HCT116 (cell line): ENCODE results near the gene MYH14. TPM values are rescaled to one million over a fixed set of nuclear protein-coding genes. Genes with fewer than 3 reads are reported as not detected.

Experiments used
- ATAC-seq: fragments of 200-7000 bp; cut with Tn5 transposase; 2 replicates; pipeline ENCODE4 v1.9.1; 2020; ENCODE audit warnings: mild to moderate bottlenecking, moderate library complexity
- BruUV-seq: library from RNA; stranded (reverse); fragments of 400-500 nt; replicated peaks from 2 replicates; lab custom pipeline; 2021; lab: Mats Ljungman, UMichigan
- CTCF ChIA-PET: fragments of 300-600 bp; sonication (Branson Sonifier 250); formaldehyde crosslinking; loops from one replicate; lab custom pipeline; 2021; ENCODE audit warnings: antibody characterized with exemption; lab: Charles Lee
- POLR2A ChIA-PET: fragments of 300-600, 350-600 bp; sonication (Branson Sonifier 250); formaldehyde crosslinking; loops from one replicate; lab custom pipeline; 2021; ENCODE audit warnings: antibody characterized with exemption; lab: Charles Lee
- RAD21 ChIA-PET, 2 experiments: fragments of 300-600 bp; sonication (Branson Sonifier 250); formaldehyde crosslinking; loops; one replicate each; lab custom pipeline; 2023; ENCODE audit warnings: low total read pairs in 2 of 2; ENCODE audit not compliant: uncharacterized antibody in 2 of 2, unreplicated experiment in 2 of 2, low non-redundant PET in 1 of 2; lab: Charles Lee
- DNase-seq: peaks from one replicate; pipeline ENCODE4 v3.0.0-alpha.2; 2010; ENCODE audit warnings: low read depth, low spot score
- H2AFZ ChIP-seq: fragments of 200-600 bp; shearing (Covaris generic), sonication (generic); 2 replicates; pipeline ENCODE4 v1.6.1; 2017; ENCODE audit warnings: low read depth, mixed run types, mixed read lengths, antibody characterized with exemption, low read length; ENCODE audit not compliant: poor library complexity, severe bottlenecking
- H3K27ac ChIP-seq: 2 replicates; pipeline ENCODE4 v1.5.1; 2012; ENCODE audit warnings: low read depth, low read length
- H3K27me3 ChIP-seq: fragments of 200-600 bp; sonication (generic); 2 replicates; pipeline ENCODE4 v1.6.1; 2016; ENCODE audit warnings: mixed run types, low read length, mixed read lengths; ENCODE audit not compliant: insufficient read depth
- H3K36me3 ChIP-seq, 2 experiments: fragments of 200-500 bp in 1 of 2; fragments of 200-600 bp in 1 of 2; sonication (Bioruptor generic) in 1 of 2; sonication (generic) in 1 of 2; 2 replicates each; pipeline versions ENCODE4 v1.5.1 to v1.6.1; 2014 to 2016; ENCODE audit warnings: low read length in 2 of 2, inconsistent platforms in 1 of 2, mixed read lengths in 1 of 2, mixed run types in 1 of 2; ENCODE audit not compliant: insufficient read depth in 2 of 2, control insufficient read depth in 1 of 2
- H3K4me1 ChIP-seq, 2 experiments: fragments of 200-600 bp in 1 of 2; sonication (generic) in 1 of 2; 2 replicates each; pipeline versions ENCODE4 v1.5.1 to v1.6.1; 2012 to 2017; ENCODE audit warnings: low read length in 2 of 2, inconsistent platforms in 1 of 2, mild to moderate bottlenecking in 1 of 2, mixed read lengths in 1 of 2, mixed run types in 1 of 2, moderate library complexity in 1 of 2; ENCODE audit not compliant: insufficient read depth in 2 of 2, control insufficient read depth in 1 of 2
- H3K4me2 ChIP-seq: fragments of 200-600 bp; sonication (generic); 2 replicates; pipeline ENCODE4 v1.6.1; 2017; ENCODE audit warnings: mixed run types, low read length, mixed read lengths
- H3K4me3 ChIP-seq, 2 experiments: fragments of 200-600 bp in 1 of 2; sonication (generic) in 1 of 2; replicated peaks in 1 of 2; 2 replicates each; pipeline ENCODE4 v1.5.1; 2011 to 2016; ENCODE audit warnings: low read length in 2 of 2, control low read depth in 1 of 2, low read depth in 1 of 2, mild to moderate bottlenecking in 1 of 2, mixed read lengths in 1 of 2, mixed run types in 1 of 2
- H3K79me2 ChIP-seq: fragments of 200-600 bp; sonication (generic); 2 replicates; pipeline ENCODE4 v1.6.1; 2017; ENCODE audit warnings: mild to moderate bottlenecking, mixed run types, low read length, moderate library complexity, mixed read lengths; ENCODE audit not compliant: insufficient read depth
- H3K9ac ChIP-seq: fragments of 200-600 bp; sonication (generic); 2 replicates; pipeline ENCODE4 v1.6.1; 2016; ENCODE audit warnings: low read length, mixed read lengths
- H3K9me2 ChIP-seq: fragments of 200-600 bp; sonication (generic), shearing (Covaris generic); 2 replicates; pipeline ENCODE4 v1.6.1; 2017; ENCODE audit warnings: mixed run types, mild to moderate bottlenecking, moderate library complexity; ENCODE audit not compliant: insufficient read depth
- H3K9me3 ChIP-seq, 2 experiments: fragments of 200-500 bp in 1 of 2; fragments of 200-600 bp in 1 of 2; sonication (Bioruptor generic) in 1 of 2; sonication (generic) in 1 of 2; 2 replicates each; pipeline ENCODE4 v1.6.1; 2014 to 2017; ENCODE audit warnings: low read length in 2 of 2, mixed read lengths in 2 of 2, inconsistent platforms in 1 of 2, low read depth in 1 of 2, mild to moderate bottlenecking in 1 of 2, mixed run types in 1 of 2, moderate library complexity in 1 of 2; ENCODE audit not compliant: control insufficient read depth in 1 of 2, insufficient read depth in 1 of 2
- H4K20me1 ChIP-seq: fragments of 200-600 bp; sonication (generic), shearing (Covaris generic); 2 replicates; pipeline ENCODE4 v1.6.1; 2017; ENCODE audit warnings: mixed run types, mild to moderate bottlenecking, moderate library complexity; ENCODE audit not compliant: insufficient read depth
- ATF3 ChIP-seq: IDR thresholded peaks from 2 replicates; pipeline ENCODE4 v1.6.1; 2012
- CBX3 ChIP-seq: IDR thresholded peaks from 2 replicates; pipeline ENCODE4 v1.6.1; 2012; ENCODE audit warnings: low read depth
- CEBPB ChIP-seq: IDR thresholded peaks from 2 replicates; pipeline ENCODE4 v1.6.1; 2012; ENCODE audit warnings: low read depth
- CTCF ChIP-seq, 3 experiments: fragments of 200-600 bp in 1 of 3; sonication (generic) in 1 of 3; IDR thresholded peaks in 2 of 3; conservative IDR thresholded peaks in 1 of 3; 2 replicates each; pipeline ENCODE4 v1.5.1; 2012 to 2017; ENCODE audit warnings: low read depth in 2 of 3, low read length in 2 of 3, antibody characterized with exemption in 1 of 3, borderline replicate concordance in 1 of 3, control low read depth in 1 of 3, mild to moderate bottlenecking in 1 of 3, mixed read lengths in 1 of 3, mixed run types in 1 of 3, moderate library complexity in 1 of 3; ENCODE audit not compliant: insufficient read depth in 1 of 3
- EGR1 ChIP-seq: IDR thresholded peaks from 2 replicates; pipeline ENCODE4 v1.6.1; 2012; ENCODE audit warnings: low read depth
- ELF1 ChIP-seq: IDR thresholded peaks from 2 replicates; pipeline ENCODE4 v1.6.1; 2012; ENCODE audit warnings: low read depth, borderline replicate concordance
- EZH2 ChIP-seq: fragments of 200-600 bp; sonication (generic); IDR thresholded peaks from 2 replicates; pipeline ENCODE4 v1.6.1; 2017; ENCODE audit warnings: antibody characterized with exemption, mixed run types
- EZH2phosphoT487 ChIP-seq: fragments of 200-600 bp; IDR thresholded peaks from 2 replicates; pipeline ENCODE4 v1.6.1; 2018; ENCODE audit warnings: antibody characterized with exemption, borderline replicate concordance
- JUND ChIP-seq: IDR thresholded peaks from 2 replicates; pipeline ENCODE4 v1.6.1; 2012
- MAX ChIP-seq: IDR thresholded peaks from 2 replicates; pipeline ENCODE4 v1.6.1; 2012
- POLR2A ChIP-seq: IDR thresholded peaks from 2 replicates; pipeline ENCODE4 v1.7.0; 2011; ENCODE audit warnings: borderline replicate concordance; ENCODE audit not compliant: insufficient read depth, insufficient read length; ENCODE audit errors: extremely low read depth
- POLR2AphosphoS5 ChIP-seq: IDR thresholded peaks from 2 replicates; pipeline ENCODE4 v1.6.1; 2011; ENCODE audit warnings: mild to moderate bottlenecking, low read depth, low read length, moderate library complexity
- RAD21 ChIP-seq: IDR thresholded peaks from 2 replicates; pipeline ENCODE4 v1.6.1; 2012; ENCODE audit warnings: low read depth, mild to moderate bottlenecking
- SIN3A ChIP-seq: IDR thresholded peaks from 2 replicates; pipeline ENCODE4 v1.6.1; 2012; ENCODE audit warnings: low read depth
- SP1 ChIP-seq: IDR thresholded peaks from 2 replicates; pipeline ENCODE4 v1.6.1; 2012; ENCODE audit warnings: low read depth
- SRF ChIP-seq: IDR thresholded peaks from 2 replicates; pipeline ENCODE4 v1.6.1; 2012; ENCODE audit warnings: low read depth
- TCF7L2 ChIP-seq: IDR thresholded peaks from 2 replicates; pipeline ENCODE4 v1.7.0; 2011; ENCODE audit warnings: borderline replicate concordance, inconsistent platforms; ENCODE audit not compliant: insufficient read depth, insufficient read length; ENCODE audit errors: extremely low read depth
- YY1 ChIP-seq: IDR thresholded peaks from 2 replicates; pipeline ENCODE4 v1.6.1; 2011; ENCODE audit warnings: low read length, low read depth, moderate library complexity, mild to moderate bottlenecking; ENCODE audit not compliant: insufficient replicate concordance; ENCODE audit errors: extremely low read depth
- ZFX ChIP-seq: fragments of 450-650 bp; IDR thresholded peaks from 2 replicates; pipeline ENCODE4 v1.6.1; 2017
- intact Hi-C: fragments of 100-400 bp; cut with micrococcal nuclease; formaldehyde crosslinking; loops from 2 replicates; pipeline ENCODE4 v1.10.0; 2022
- total RNA-seq: library from RNA; stranded (reverse); gene quantifications from one replicate; pipeline ENCODE4 v1.2.1, GENCODE V29; 2021; ENCODE audit not compliant: unreplicated experiment

The MYH14 gene
- total RNA-seq, 1 experiment from 2014 or later: 60.1 TPM

GRCh38 chr19:50332244-50333038, 129.0 kb downstream of the MYH14 start:
- ChIA-PET CTCF (no interaction called here), RAD21 (no interaction called here), POLR2A (interaction anchor here (0.5 kb wide), 1 partner anchor 393 kb away, joined by 4 read pairs; no protein-coding TSS in a partner anchor)
- no peak overlapping the region; the same call in 1 of the 2 replicates for H3K27ac ChIP-seq
- no peaks in the 10 kb centered on the region for H3K36me3 ChIP-seq
- BruUV-seq: no TSS peak
- no peak for TF ChIP-seq MAX
- no peak for TF ChIP-seq JUND
- TF ChIP-seq RAD21: no peak
- no peak for TF ChIP-seq POLR2AphosphoS5
- no peak for TF ChIP-seq EZH2
- TF ChIP-seq YY1: no peak
- TF ChIP-seq CBX3: no peak
- TF ChIP-seq SP1: no peak
- no peak for TF ChIP-seq ZFX
- TF ChIP-seq EGR1: no peak
- TF ChIP-seq EZH2phosphoT487: no peak
- no peak for TF ChIP-seq SIN3A
- no peak for TF ChIP-seq SRF
- TF ChIP-seq CTCF (IDR thresholded peaks at IDR 0.05 in 2 of 3, conservative IDR thresholded peaks at IDR 0.05 in 1 of 3; ENCODE audit: borderline replicate concordance in 1 of 3, insufficient read depth in 1 of 3, low read depth in 2 of 3, low read length in 2 of 3): no peak
- no peak for TF ChIP-seq ATF3
- no peak for TF ChIP-seq CEBPB
- TF ChIP-seq POLR2A: no peak
- no peak for TF ChIP-seq TCF7L2
- no peak for TF ChIP-seq ELF1
- H3K4me1 ChIP-seq: peaks cover 30 to 61% of the 10 kb centered on the region in 2 experiments
- DNase-seq (no peak), ATAC-seq (no peak)
- no peaks in the 10 kb centered on the region for H3K27me3 ChIP-seq
- peaks cover 3% of the 10 kb centered on the region; the same call in 1 of the 2 replicates for H3K79me2 ChIP-seq
- no peaks in the 10 kb centered on the region for H3K9me3 ChIP-seq
- H3K4me2 ChIP-seq: peak overlapping the region; percentile 86
- intact Hi-C loops: no loop called here
- no peak overlapping the region for H2AFZ ChIP-seq
- no peak overlapping the region for H3K9ac ChIP-seq
- peak overlapping the region in 1 of 2 experiments; percentile 46; a peak in 1 of 4 replicates for H3K4me3 ChIP-seq
- no peaks in the 10 kb centered on the region for H3K9me2 ChIP-seq
- H4K20me1 ChIP-seq: no peaks in the 10 kb centered on the region
